ENCODE results near the gene BACE2. TPM values are rescaled to one million over a fixed set of nuclear protein-coding genes. Genes with fewer than 3 reads are reported as not detected.

The BACE2 gene
- total RNA-seq, 1 donor from 2014 or later, result 39.1 TPM

- Histone ChIP-seq H3K4me1 (ENCODE audit: control insufficient read depth in 3 of 3, insufficient read depth in 3 of 3, low read length in 3 of 3) (peaks cover 0 to 6% (median 0%) of the 10 kb centered on the region in 3 donors), H3K27ac (ENCODE audit: low read depth, low read length) (no peak overlapping the region), H3K4me3 (ENCODE audit: low read length in 3 of 3) (no peak overlapping the region), H3K9ac (ENCODE audit: low read depth in 1 of 3, low read length in 3 of 3) (no peak overlapping the region), H3K36me3 (ENCODE audit: control insufficient read depth in 3 of 3, insufficient read depth in 3 of 3, low read length in 3 of 3) (no peaks in the 10 kb centered on the region), H3K27me3 (ENCODE audit: control insufficient read depth in 3 of 3, insufficient read depth in 3 of 3, low read length in 3 of 3) (no peaks in the 10 kb centered on the region), H3K9me3 (ENCODE audit: control insufficient read depth in 3 of 3, low read length in 3 of 3) (peaks cover 0 to 4% (median 0%) of the 10 kb centered on the region in 3 donors)
Measured at GRCh38 chr21:41162096-41162495, 5.9 kb upstream of the BACE2 start.

GRCh38 chr21:41163091-41163490 is 4.9 kb upstream of the BACE2 start:
- H3K4me3 ChIP-seq (ENCODE audit: low read length in 3 of 3), result no peak overlapping the region
- H3K27ac ChIP-seq (ENCODE audit: low read depth, low read length), result no peak overlapping the region
- no peaks in the 10 kb centered on the region for H3K36me3 ChIP-seq (ENCODE audit: control insufficient read depth in 3 of 3, insufficient read depth in 3 of 3, low read length in 3 of 3)
- H3K9me3 ChIP-seq (ENCODE audit: control insufficient read depth in 3 of 3, low read length in 3 of 3), result peaks cover 0 to under 1% (median 0%) of the 10 kb centered on the region in 3 donors
- H3K9ac ChIP-seq (ENCODE audit: low read depth in 1 of 3, low read length in 3 of 3), result no peak overlapping the region
- no peaks in the 10 kb centered on the region for H3K27me3 ChIP-seq (ENCODE audit: control insufficient read depth in 3 of 3, insufficient read depth in 3 of 3, low read length in 3 of 3)
- H3K4me1 ChIP-seq (ENCODE audit: control insufficient read depth in 3 of 3, insufficient read depth in 3 of 3, low read length in 3 of 3), result peaks cover 0 to 6% (median 0%) of the 10 kb centered on the region in 3 donors

- Histone ChIP-seq H3K27ac (ENCODE audit: low read depth, low read length) (no peak overlapping the region), H3K36me3 (ENCODE audit: control insufficient read depth in 3 of 3, insufficient read depth in 3 of 3, low read length in 3 of 3) (no peaks in the 10 kb centered on the region), H3K9me3 (ENCODE audit: control insufficient read depth in 3 of 3, low read length in 3 of 3) (no peaks in the 10 kb centered on the region), H3K4me3 (ENCODE audit: low read length in 3 of 3) (no peak overlapping the region), H3K9ac (ENCODE audit: low read depth in 1 of 3, low read length in 3 of 3) (no peak overlapping the region), H3K27me3 (ENCODE audit: control insufficient read depth in 3 of 3, insufficient read depth in 3 of 3, low read length in 3 of 3) (no peaks in the 10 kb centered on the region), H3K4me1 (ENCODE audit: control insufficient read depth in 3 of 3, insufficient read depth in 3 of 3, low read length in 3 of 3) (peaks cover 0 to 6% (median 0%) of the 10 kb centered on the region in 3 donors)
Measured at GRCh38 chr21:41164052-41164451, 3.9 kb upstream of the BACE2 start.

GRCh38 chr21:41164981-41165655 is 2.8 kb upstream of the BACE2 start:
- H3K36me3 ChIP-seq (ENCODE audit: control insufficient read depth in 3 of 3, insufficient read depth in 3 of 3, low read length in 3 of 3), result no peaks in the 10 kb centered on the region
- peaks cover 0 to 9% (median 6%) of the 10 kb centered on the region in 3 donors for H3K4me1 ChIP-seq (ENCODE audit: control insufficient read depth in 3 of 3, insufficient read depth in 3 of 3, low read length in 3 of 3)
- H3K27ac ChIP-seq (ENCODE audit: low read depth, low read length), result peak overlapping the region; percentile 79
- no peaks in the 10 kb centered on the region for H3K9me3 ChIP-seq (ENCODE audit: control insufficient read depth in 3 of 3, low read length in 3 of 3)
- H3K27me3 ChIP-seq (ENCODE audit: control insufficient read depth in 3 of 3, insufficient read depth in 3 of 3, low read length in 3 of 3), result no peaks in the 10 kb centered on the region
- H3K4me3 ChIP-seq (ENCODE audit: low read length in 3 of 3), result no peak overlapping the region
- no peak overlapping the region for H3K9ac ChIP-seq (ENCODE audit: low read depth in 1 of 3, low read length in 3 of 3)

GRCh38 chr21:41166884-41167283 is 1.1 kb upstream of the BACE2 start:
- no peaks in the 10 kb centered on the region for H3K27me3 ChIP-seq (ENCODE audit: control insufficient read depth in 3 of 3, insufficient read depth in 3 of 3, low read length in 3 of 3)
- H3K36me3 ChIP-seq (ENCODE audit: control insufficient read depth in 3 of 3, insufficient read depth in 3 of 3, low read length in 3 of 3), result no peaks in the 10 kb centered on the region
- H3K9me3 ChIP-seq (ENCODE audit: control insufficient read depth in 3 of 3, low read length in 3 of 3), result no peaks in the 10 kb centered on the region
- H3K4me3 ChIP-seq (ENCODE audit: low read length in 3 of 3), result peak overlapping the region in 1 of 3 donors; percentile 71
- peaks cover 0 to 16% (median 13%) of the 10 kb centered on the region in 3 donors for H3K4me1 ChIP-seq (ENCODE audit: control insufficient read depth in 3 of 3, insufficient read depth in 3 of 3, low read length in 3 of 3)
- H3K9ac ChIP-seq (ENCODE audit: low read depth in 1 of 3, low read length in 3 of 3), result peak overlapping the region in 2 of 3 donors; percentile 61 to 81
- H3K27ac ChIP-seq (ENCODE audit: low read depth, low read length), result peak overlapping the region; percentile 80

- Histone ChIP-seq H3K9me3 (ENCODE audit: control insufficient read depth in 3 of 3, low read length in 3 of 3) (no peaks in the 10 kb centered on the region), H3K36me3 (ENCODE audit: control insufficient read depth in 3 of 3, insufficient read depth in 3 of 3, low read length in 3 of 3) (peaks cover 0 to 5% (median 0%) of the 10 kb centered on the region in 3 donors), H3K4me3 (ENCODE audit: low read length in 3 of 3) (peak overlapping the region; percentile 64 to 71 (median 70)), H3K4me1 (ENCODE audit: control insufficient read depth in 3 of 3, insufficient read depth in 3 of 3, low read length in 3 of 3) (peaks cover 0 to 19% (median 16%) of the 10 kb centered on the region in 3 donors), H3K27me3 (ENCODE audit: control insufficient read depth in 3 of 3, insufficient read depth in 3 of 3, low read length in 3 of 3) (no peaks in the 10 kb centered on the region), H3K9ac (ENCODE audit: low read depth in 1 of 3, low read length in 3 of 3) (peak overlapping the region; percentile 72 to 79 (median 77)), H3K27ac (ENCODE audit: low read depth, low read length) (peak overlapping the region; percentile 80)
Measured at GRCh38 chr21:41168391-41169257, 664 bp downstream of the BACE2 start.

- H3K9ac ChIP-seq (ENCODE audit: low read depth in 1 of 3, low read length in 3 of 3), result peak overlapping the region in 2 of 3 donors; percentile 25 to 51
- H3K9me3 ChIP-seq (ENCODE audit: control insufficient read depth in 3 of 3, low read length in 3 of 3), result no peaks in the 10 kb centered on the region
- H3K27ac ChIP-seq (ENCODE audit: low read depth, low read length), result peak overlapping the region; percentile 50
- peak overlapping the region; percentile 64 to 71 (median 70) for H3K4me3 ChIP-seq (ENCODE audit: low read length in 3 of 3)
- peaks cover 0 to 19% (median 16%) of the 10 kb centered on the region in 3 donors for H3K4me1 ChIP-seq (ENCODE audit: control insufficient read depth in 3 of 3, insufficient read depth in 3 of 3, low read length in 3 of 3)
- H3K27me3 ChIP-seq (ENCODE audit: control insufficient read depth in 3 of 3, insufficient read depth in 3 of 3, low read length in 3 of 3), result no peaks in the 10 kb centered on the region
- H3K36me3 ChIP-seq (ENCODE audit: control insufficient read depth in 3 of 3, insufficient read depth in 3 of 3, low read length in 3 of 3), result peaks cover 0 to 5% (median 0%) of the 10 kb centered on the region in 3 donors
Measured at GRCh38 chr21:41169258-41169576, 1.3 kb downstream of the BACE2 start.

GRCh38 chr21:41169701-41170100 is 1.7 kb downstream of the BACE2 start:
- H3K36me3 ChIP-seq (ENCODE audit: control insufficient read depth in 3 of 3, insufficient read depth in 3 of 3, low read length in 3 of 3), result peaks cover 0 to 7% (median 0%) of the 10 kb centered on the region in 3 donors
- H3K9me3 ChIP-seq (ENCODE audit: control insufficient read depth in 3 of 3, low read length in 3 of 3), result no peaks in the 10 kb centered on the region
- H3K27me3 ChIP-seq (ENCODE audit: control insufficient read depth in 3 of 3, insufficient read depth in 3 of 3, low read length in 3 of 3), result no peaks in the 10 kb centered on the region
- H3K4me1 ChIP-seq (ENCODE audit: control insufficient read depth in 3 of 3, insufficient read depth in 3 of 3, low read length in 3 of 3), result peaks cover 0 to 19% (median 16%) of the 10 kb centered on the region in 3 donors
- H3K4me3 ChIP-seq (ENCODE audit: low read length in 3 of 3), result peak overlapping the region in 1 of 3 donors; percentile 70
- H3K27ac ChIP-seq (ENCODE audit: low read depth, low read length), result peak overlapping the region; percentile 67
- H3K9ac ChIP-seq (ENCODE audit: low read depth in 1 of 3, low read length in 3 of 3), result no peak overlapping the region

- peak overlapping the region; percentile 67 for H3K27ac ChIP-seq (ENCODE audit: low read depth, low read length)
- H3K27me3 ChIP-seq (ENCODE audit: control insufficient read depth in 3 of 3, insufficient read depth in 3 of 3, low read length in 3 of 3), result no peaks in the 10 kb centered on the region
- H3K9ac ChIP-seq (ENCODE audit: low read depth in 1 of 3, low read length in 3 of 3), result no peak overlapping the region
- peaks cover 0 to 19% (median 14%) of the 10 kb centered on the region in 3 donors for H3K4me1 ChIP-seq (ENCODE audit: control insufficient read depth in 3 of 3, insufficient read depth in 3 of 3, low read length in 3 of 3)
- peak overlapping the region in 1 of 3 donors; percentile 43 for H3K4me3 ChIP-seq (ENCODE audit: low read length in 3 of 3)
- no peaks in the 10 kb centered on the region for H3K9me3 ChIP-seq (ENCODE audit: control insufficient read depth in 3 of 3, low read length in 3 of 3)
- peaks cover 0 to 7% (median 0%) of the 10 kb centered on the region in 3 donors for H3K36me3 ChIP-seq (ENCODE audit: control insufficient read depth in 3 of 3, insufficient read depth in 3 of 3, low read length in 3 of 3)
Measured at GRCh38 chr21:41170442-41170841, 2.5 kb downstream of the BACE2 start.

Measured in skeletal muscle tissue (tissue), 4 donors.